B cell (primary cell): Measurements from ENCODE around the gene FAM83G. TPM values are rescaled to one million over a fixed set of nuclear protein-coding genes. Genes with fewer than 3 reads are reported as not detected.

ENCODE experiments used
- ATAC-seq: fragments of 200-7000 bp; cut with Tn5 transposase; one replicate; pipeline ENCODE4 v1.10.0; 2021; ENCODE audit warnings: low read depth, mild to moderate bottlenecking, moderate number of reproducible peaks, moderate library complexity
- CTCF ChIA-PET: fragments of 350-600 bp; sonication (Branson Sonifier 250); formaldehyde crosslinking; loops from one replicate; lab custom pipeline; 2021; ENCODE audit warnings: antibody characterized with exemption, inconsistent platforms; lab: Charles Lee
- POLR2A ChIA-PET: fragments of 350-600 bp; sonication (Branson Sonifier 250); formaldehyde crosslinking; loops from one replicate; lab custom pipeline; 2021; ENCODE audit warnings: antibody characterized with exemption; lab: Charles Lee
- DNase-seq: peaks from one replicate; pipeline ENCODE4 v3.0.0; 2013
- H2AFZ ChIP-seq: 2 replicates; pipeline ENCODE4 v1.6.1; 2012; ENCODE audit warnings: mild to moderate bottlenecking, low read depth, low read length; ENCODE audit not compliant: insufficient read depth, poor library complexity, severe bottlenecking
- H3K27ac ChIP-seq, 2 donors: 1 replicate in 1 of 2; 2 replicates in 1 of 2; pipeline ENCODE4 v1.5.1; 2012 to 2013; ENCODE audit warnings: low read length in 2 of 2, mild to moderate bottlenecking in 2 of 2, moderate library complexity in 1 of 2
- H3K27me3 ChIP-seq, 4 experiments: fragments of 200-600 bp in 1 of 4; sonication (generic) in 1 of 4; replicated peaks in 1 of 4; 1 replicate in 2 of 4; 2 replicates in 2 of 4; pipeline versions ENCODE4 v1.6.1 to v1.7.0; 2013 to 2016; ENCODE audit warnings: low read length in 3 of 4, mild to moderate bottlenecking in 2 of 4, mixed read lengths in 1 of 4, moderate library complexity in 1 of 4; ENCODE audit not compliant: insufficient read depth in 4 of 4, control insufficient read depth in 3 of 4; ENCODE audit errors: control extremely low read depth in 1 of 4
- H3K36me3 ChIP-seq, 2 experiments: replicated peaks in 1 of 2; 1 replicate in 1 of 2; 2 replicates in 1 of 2; pipeline versions ENCODE4 v1.6.1 to v1.7.1; 2013; ENCODE audit warnings: low read length in 1 of 2; ENCODE audit not compliant: insufficient read depth in 2 of 2, control insufficient read depth in 1 of 2; ENCODE audit errors: control extremely low read depth in 1 of 2, extremely low read depth in 1 of 2
- H3K4me1 ChIP-seq, 2 donors: fragments of 200-600 bp in 1 of 2; sonication (generic) in 1 of 2; 1 replicate in 1 of 2; 2 replicates in 1 of 2; pipeline versions ENCODE4 v1.5.1 to v1.6.1; 2013 to 2017; ENCODE audit warnings: low read length in 2 of 2; ENCODE audit not compliant: control insufficient read depth in 2 of 2, insufficient read depth in 2 of 2
- H3K4me2 ChIP-seq: replicated peaks from 2 replicates; pipeline ENCODE3; 2012; ENCODE audit warnings: mild to moderate bottlenecking, low read depth, low read length; ENCODE audit not compliant: poor library complexity, severe bottlenecking
- H3K4me3 ChIP-seq, 5 experiments: fragments of 200-600 bp in 1 of 5; sonication (generic) in 1 of 5; 1 replicate in 3 of 5; 2 replicates in 2 of 5; pipeline versions ENCODE4 v1.5.1 to v1.7.0; 2011 to 2016; ENCODE audit warnings: low read length in 4 of 5, mild to moderate bottlenecking in 4 of 5, low read depth in 2 of 5, control low read depth in 1 of 5, moderate library complexity in 1 of 5; ENCODE audit not compliant: insufficient read depth in 1 of 5; ENCODE audit errors: control extremely low read depth in 1 of 5, extremely low read depth in 1 of 5
- H3K79me2 ChIP-seq: fragments of 200-600 bp; sonication (generic); one replicate; pipeline ENCODE4 v1.6.0; 2016; ENCODE audit warnings: low read length; ENCODE audit not compliant: control insufficient read depth, insufficient read depth
- H3K9ac ChIP-seq: fragments of 200-600 bp; sonication (generic); 2 replicates; pipeline ENCODE4 v1.6.1; 2017; ENCODE audit warnings: mild to moderate bottlenecking, low read length, moderate library complexity
- H3K9me3 ChIP-seq, 3 donors: one replicate each; pipeline versions ENCODE4 v1.6.1 to v1.7.1; 2013; ENCODE audit warnings: low read length in 2 of 3; ENCODE audit not compliant: control insufficient read depth in 2 of 3, insufficient read depth in 1 of 3; ENCODE audit errors: control extremely low read depth in 1 of 3
- H4K20me1 ChIP-seq: 2 replicates; pipeline ENCODE4 v1.6.0; 2012; ENCODE audit warnings: mild to moderate bottlenecking, low read length; ENCODE audit not compliant: insufficient read depth, control insufficient read depth, poor library complexity, severe bottlenecking
- H3K27ac Mint-ChIP-seq: one replicate; pipeline ENCODE4 v1.8.0; 2021; ENCODE audit warnings: mixed read lengths
- H3K27me3 Mint-ChIP-seq: one replicate; pipeline ENCODE4 v1.8.0; 2021; ENCODE audit warnings: mixed read lengths
- H3K4me1 Mint-ChIP-seq: one replicate; pipeline ENCODE4 v1.8.0; 2021; ENCODE audit warnings: mixed read lengths
- H3K4me3 Mint-ChIP-seq: one replicate; pipeline ENCODE4 v1.8.0; 2021; ENCODE audit warnings: mixed read lengths
- H3K9me3 Mint-ChIP-seq: one replicate; pipeline ENCODE4 v1.8.0; 2022; ENCODE audit warnings: mixed read lengths; ENCODE audit not compliant: insufficient read depth
- CTCF ChIP-seq: fragments of 200-600 bp; IDR thresholded peaks from one replicate; pipeline ENCODE4 v1.8.0; 2022; ENCODE audit warnings: antibody characterized with exemption, mild to moderate bottlenecking
- EZH2 ChIP-seq: IDR thresholded peaks from 2 replicates; pipeline ENCODE4 v1.6.1; 2012; ENCODE audit warnings: borderline replicate concordance, low read depth, mild to moderate bottlenecking, moderate library complexity, low read length; ENCODE audit not compliant: insufficient read depth, poor library complexity, severe bottlenecking
- WGBS: methylation state at CpG from one replicate; pipeline ENCODE4 v1.1.5; 2013; ENCODE audit warnings: missing lambda C conversion rate; ENCODE audit not compliant: insufficient coverage; 5-methylcytosine and 5-hydroxymethylcytosine counted together
- intact Hi-C: fragments of 100-400 bp; cut with micrococcal nuclease; formaldehyde crosslinking; loops from one replicate; pipeline ENCODE4 v1.10.0; 2022
- polyA plus RNA-seq: library from polyadenylated mRNA; depleted of rRNA; stranded (reverse); fragments of >200 nt; gene quantifications from 2 replicates; pipeline ENCODE4 v1.2.3, GENCODE V29; 2012
- total RNA-seq, 2 donors: library from RNA; stranded (reverse); fragments of 120-200 nt in 1 of 2; gene quantifications; 1 replicate in 1 of 2; 2 replicates in 1 of 2; pipeline versions ENCODE4 v1.2.3 to v1.2.4, GENCODE V29; 2013 to 2022

The FAM83G gene
- total and polyA plus RNA-seq, 2 donors (not counting 1 experiment from before 2014, with no cell fraction given), result 4.7 to 14.3 TPM

GRCh38 chr17:18921912-18922451, 82.6 kb downstream of the FAM83G start:
- peak overlapping the region; percentile 72 for H3K4me3 Mint-ChIP-seq
- TF ChIP-seq CTCF (no peak), EZH2 (no peak)
- H3K27ac Mint-ChIP-seq, result peak overlapping the region; percentile 82
- H3K27me3 Mint-ChIP-seq, result no peaks in the 10 kb centered on the region
- H4K20me1 ChIP-seq, result no peaks in the 10 kb centered on the region
- H3K9me3 Mint-ChIP-seq, result no peaks in the 10 kb centered on the region
- peaks cover 31 to 38% of the 10 kb centered on the region in 2 donors for H3K4me1 ChIP-seq
- H3K4me3 ChIP-seq, result peak overlapping the region in 1 of 5 experiments; percentile 24
- POLR2A ChIA-PET, result no interaction called here
- H3K27ac ChIP-seq, result peak overlapping the region in 1 of 2 donors; percentile 4
- peaks cover 4 to 13% of the 10 kb centered on the region in 2 experiments for H3K36me3 ChIP-seq
- ATAC-seq, result peak; percentile 51
- intact Hi-C loops, result no loop called here
- CTCF ChIA-PET, result no interaction called here
- H2AFZ ChIP-seq, result peak overlapping the region; percentile 5
- no peaks in the 10 kb centered on the region for H3K27me3 ChIP-seq
- no CpG with 5 or more reads among the region's 4 CpGs for WGBS
- H3K79me2 ChIP-seq, result peaks cover 37% of the 10 kb centered on the region
- H3K9ac ChIP-seq, result peak overlapping the region; percentile 22
- DNase-seq, result peak; percentile 40
- no peaks in the 10 kb centered on the region for H3K9me3 ChIP-seq
- peaks cover 57% of the 10 kb centered on the region for H3K4me1 Mint-ChIP-seq
- peak overlapping the region; percentile 15 for H3K4me2 ChIP-seq

- H3K27ac ChIP-seq, result peak overlapping the region in 1 of 2 donors; percentile 4
- H3K9ac ChIP-seq, result no peak overlapping the region
- no peaks in the 10 kb centered on the region for H3K27me3 Mint-ChIP-seq
- DNase-seq (peak; percentile 10), ATAC-seq (no peak)
- peaks cover 32% of the 10 kb centered on the region for H3K79me2 ChIP-seq
- intact Hi-C loops, result no loop called here
- CTCF ChIA-PET, result no interaction called here
- no peaks in the 10 kb centered on the region for H3K9me3 ChIP-seq
- peak overlapping the region; percentile 42 for H3K27ac Mint-ChIP-seq
- peak overlapping the region; percentile 3 for H3K4me3 Mint-ChIP-seq
- no peak overlapping the region for H3K4me3 ChIP-seq
- H3K4me1 Mint-ChIP-seq, result peaks cover 59% of the 10 kb centered on the region
- peak overlapping the region; percentile 15 for H3K4me2 ChIP-seq
- peaks cover 30 to 40% of the 10 kb centered on the region in 2 donors for H3K4me1 ChIP-seq
- TF ChIP-seq EZH2 (no peak), CTCF (no peak)
- no peaks in the 10 kb centered on the region for H3K27me3 ChIP-seq
- no peaks in the 10 kb centered on the region for H3K9me3 Mint-ChIP-seq
- peaks cover 4 to 12% of the 10 kb centered on the region in 2 experiments for H3K36me3 ChIP-seq
- POLR2A ChIA-PET, result no interaction called here
- no peak overlapping the region for H2AFZ ChIP-seq
- no peaks in the 10 kb centered on the region for H4K20me1 ChIP-seq
- 89% methylated on average over 2 of the region's 2 CpGs for WGBS
These were observed 83.1 kb downstream of the FAM83G start for GRCh38 chr17:18921485-18921884.
